ENCODE data around the gene TAS2R13.
A peak's percentile ranks its signal among the peaks of the same experiment; 100 is the strongest.

The TAS2R13 gene

DNA sequence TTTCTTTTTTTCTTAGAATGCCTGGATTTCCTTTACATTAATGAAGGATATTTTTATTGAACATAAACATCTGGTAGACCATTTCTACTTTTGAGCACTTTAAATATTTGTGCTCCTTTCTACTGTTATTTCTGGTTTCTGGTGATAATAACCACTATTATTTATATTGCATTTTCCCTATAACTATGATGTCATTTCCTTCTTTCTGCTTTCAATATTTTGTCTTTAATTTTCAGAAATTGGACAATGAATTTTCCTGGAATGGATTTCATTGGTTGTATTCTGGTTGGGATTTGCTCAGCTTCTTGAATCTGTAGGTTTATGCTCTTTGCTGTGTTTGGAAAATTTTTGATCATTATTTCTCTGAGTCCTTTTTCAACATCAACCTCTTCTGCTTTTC lies 20.1 kb downstream of the TAS2R13 start:
- POLR2A ChIA-PET, result no interaction called here
- Histone ChIP-seq H3K4me3 (ENCODE audit: low read depth, low read length) (no peak overlapping the region), H3K36me3 (ENCODE audit: control insufficient read depth in 2 of 2, insufficient read depth in 1 of 2, low read length in 2 of 2) (no peaks in the 10 kb centered on the region)

DNA sequence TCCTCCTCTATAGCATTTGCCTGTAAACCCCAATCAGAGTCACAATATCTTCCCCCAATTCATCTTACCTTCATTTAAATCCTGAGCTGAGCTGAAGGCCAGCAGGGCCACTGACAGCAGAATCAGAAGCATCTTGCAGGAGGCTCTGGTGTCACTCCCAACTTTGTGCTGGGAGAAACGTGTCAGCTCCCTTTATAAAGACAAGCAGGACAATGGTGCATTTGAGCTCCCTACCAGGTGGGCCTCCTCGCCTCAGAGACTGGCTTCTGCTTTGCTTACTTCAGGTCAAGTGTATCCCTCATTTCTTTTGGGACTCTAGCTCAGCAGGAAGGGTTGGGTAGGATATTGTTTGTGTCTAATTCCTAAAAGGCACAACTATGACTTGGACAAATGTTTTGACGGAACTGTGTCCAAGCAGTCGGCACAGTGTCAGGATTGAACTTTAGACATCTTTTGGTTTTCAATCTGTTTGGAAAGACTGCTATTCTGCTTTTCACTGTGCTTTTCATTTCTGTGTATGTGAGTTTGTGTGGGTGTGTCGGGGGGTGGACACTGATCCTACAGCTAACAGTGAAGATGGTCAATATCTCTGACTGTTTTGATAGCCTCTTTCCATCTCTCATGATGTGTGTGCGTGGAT lies 25.2 kb downstream of the TAS2R13 start, which contains the start of gene PRH1:
Gene PRH1 (minus strand): TSS at position 170 of the 640 bp plus-strand sequence. CDS start 38 bp downstream, at position 132.
- H3K27ac ChIP-seq (ENCODE audit: extremely low read depth, low read depth, low read length), result no peak within 1 kb of the TSS
- H3K4me1 ChIP-seq (ENCODE audit: control insufficient read depth, insufficient read depth, low read length), result no peaks in the 10 kb centered on the region
- POLR2A ChIA-PET, result no interaction called here
- H3K9me3 ChIP-seq (ENCODE audit: control insufficient read depth, insufficient read depth, low read depth, low read length), result no peaks in the 10 kb centered on the region
- H3K4me3 ChIP-seq (ENCODE audit: low read depth, low read length), result no peak within 1 kb of the TSS
- CTCF ChIA-PET, result no interaction called here
- H3K36me3 ChIP-seq (ENCODE audit: control insufficient read depth in 2 of 2, insufficient read depth in 1 of 2, low read length in 2 of 2), result no peaks in the 10 kb centered on the region
- no peak for TF ChIP-seq ZIC2 (tag by site-specific recombination; IDR thresholded peaks at IDR 0.05)
- TF ChIP-seq ZNF791 (tag by site-specific recombination; IDR thresholded peaks at IDR 0.05), result no peak
- TF ChIP-seq ZNF658 (tag by site-specific recombination; IDR thresholded peaks at IDR 0.05), result no peak
- no peak for TF ChIP-seq GLI4 (tag by site-specific recombination; IDR thresholded peaks at IDR 0.05)
- no peak for TF ChIP-seq ZFP3 (tag by site-specific recombination; IDR thresholded peaks at IDR 0.05; ENCODE audit: low read depth)
- TF ChIP-seq HOXD13 (CRISPR knock-in tag; IDR thresholded peaks at IDR 0.05; ENCODE audit: borderline replicate concordance), result no peak
- no peak for TF ChIP-seq ZNF138 (tag by site-specific recombination; IDR thresholded peaks at IDR 0.05; ENCODE audit: borderline replicate concordance)
- no peak for TF ChIP-seq SP7 (tag by site-specific recombination; IDR thresholded peaks at IDR 0.05)
- no peak for TF ChIP-seq SCRT2 (tag by site-specific recombination; IDR thresholded peaks at IDR 0.05)
- TF ChIP-seq SP3 (tag by site-specific recombination; IDR thresholded peaks at IDR 0.05), result no peak
- TF ChIP-seq, protein P1, sequence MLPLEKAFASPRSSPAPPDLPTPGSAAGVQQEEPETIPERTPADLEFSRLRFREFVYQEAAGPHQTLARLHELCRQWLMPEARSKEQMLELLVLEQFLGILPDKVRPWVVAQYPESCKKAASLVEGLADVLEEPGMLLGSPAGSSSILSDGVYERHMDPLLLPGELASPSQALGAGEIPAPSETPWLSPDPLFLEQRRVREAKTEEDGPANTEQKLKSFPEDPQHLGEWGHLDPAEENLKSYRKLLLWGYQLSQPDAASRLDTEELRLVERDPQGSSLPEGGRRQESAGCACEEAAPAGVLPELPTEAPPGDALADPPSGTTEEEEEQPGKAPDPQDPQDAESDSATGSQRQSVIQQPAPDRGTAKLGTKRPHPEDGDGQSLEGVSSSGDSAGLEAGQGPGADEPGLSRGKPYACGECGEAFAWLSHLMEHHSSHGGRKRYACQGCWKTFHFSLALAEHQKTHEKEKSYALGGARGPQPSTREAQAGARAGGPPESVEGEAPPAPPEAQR (tag by site-specific recombination; IDR thresholded peaks at IDR 0.05), result no peak
- no peak for TF ChIP-seq ZNF426 (tag by site-specific recombination; IDR thresholded peaks at IDR 0.05)
- TF ChIP-seq, protein P2, sequence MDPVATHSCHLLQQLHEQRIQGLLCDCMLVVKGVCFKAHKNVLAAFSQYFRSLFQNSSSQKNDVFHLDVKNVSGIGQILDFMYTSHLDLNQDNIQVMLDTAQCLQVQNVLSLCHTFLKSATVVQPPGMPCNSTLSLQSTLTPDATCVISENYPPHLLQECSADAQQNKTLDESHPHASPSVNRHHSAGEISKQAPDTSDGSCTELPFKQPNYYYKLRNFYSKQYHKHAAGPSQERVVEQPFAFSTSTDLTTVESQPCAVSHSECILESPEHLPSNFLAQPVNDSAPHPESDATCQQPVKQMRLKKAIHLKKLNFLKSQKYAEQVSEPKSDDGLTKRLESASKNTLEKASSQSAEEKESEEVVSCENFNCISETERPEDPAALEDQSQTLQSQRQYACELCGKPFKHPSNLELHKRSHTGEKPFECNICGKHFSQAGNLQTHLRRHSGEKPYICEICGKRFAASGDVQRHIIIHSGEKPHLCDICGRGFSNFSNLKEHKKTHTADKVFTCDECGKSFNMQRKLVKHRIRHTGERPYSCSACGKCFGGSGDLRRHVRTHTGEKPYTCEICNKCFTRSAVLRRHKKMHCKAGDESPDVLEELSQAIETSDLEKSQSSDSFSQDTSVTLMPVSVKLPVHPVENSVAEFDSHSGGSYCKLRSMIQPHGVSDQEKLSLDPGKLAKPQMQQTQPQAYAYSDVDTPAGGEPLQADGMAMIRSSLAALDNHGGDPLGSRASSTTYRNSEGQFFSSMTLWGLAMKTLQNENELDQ (tag by site-specific recombination; IDR thresholded peaks at IDR 0.05; ENCODE audit: low read depth), result no peak

More for the DNA sequence above, 20.1 kb downstream of the TAS2R13 start:
- TF ChIP-seq, protein P3, sequence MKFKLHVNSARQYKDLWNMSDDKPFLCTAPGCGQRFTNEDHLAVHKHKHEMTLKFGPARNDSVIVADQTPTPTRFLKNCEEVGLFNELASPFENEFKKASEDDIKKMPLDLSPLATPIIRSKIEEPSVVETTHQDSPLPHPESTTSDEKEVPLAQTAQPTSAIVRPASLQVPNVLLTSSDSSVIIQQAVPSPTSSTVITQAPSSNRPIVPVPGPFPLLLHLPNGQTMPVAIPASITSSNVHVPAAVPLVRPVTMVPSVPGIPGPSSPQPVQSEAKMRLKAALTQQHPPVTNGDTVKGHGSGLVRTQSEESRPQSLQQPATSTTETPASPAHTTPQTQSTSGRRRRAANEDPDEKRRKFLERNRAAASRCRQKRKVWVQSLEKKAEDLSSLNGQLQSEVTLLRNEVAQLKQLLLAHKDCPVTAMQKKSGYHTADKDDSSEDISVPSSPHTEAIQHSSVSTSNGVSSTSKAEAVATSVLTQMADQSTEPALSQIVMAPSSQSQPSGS (tag by site-specific recombination; IDR thresholded peaks at IDR 0.05; ENCODE audit: low read depth), result peak; percentile 58; the same call in 1 of the 2 replicates
- TF ChIP-seq ZNF658 (tag by site-specific recombination; IDR thresholded peaks at IDR 0.05), result no peak
- Histone ChIP-seq H3K9me3 (ENCODE audit: control insufficient read depth, insufficient read depth, low read depth, low read length) (no peaks in the 10 kb centered on the region), H3K27ac (ENCODE audit: extremely low read depth, low read depth, low read length) (no peak overlapping the region), H3K4me1 (ENCODE audit: control insufficient read depth, insufficient read depth, low read length) (no peaks in the 10 kb centered on the region)
- CTCF ChIA-PET, result no interaction called here

DNA sequence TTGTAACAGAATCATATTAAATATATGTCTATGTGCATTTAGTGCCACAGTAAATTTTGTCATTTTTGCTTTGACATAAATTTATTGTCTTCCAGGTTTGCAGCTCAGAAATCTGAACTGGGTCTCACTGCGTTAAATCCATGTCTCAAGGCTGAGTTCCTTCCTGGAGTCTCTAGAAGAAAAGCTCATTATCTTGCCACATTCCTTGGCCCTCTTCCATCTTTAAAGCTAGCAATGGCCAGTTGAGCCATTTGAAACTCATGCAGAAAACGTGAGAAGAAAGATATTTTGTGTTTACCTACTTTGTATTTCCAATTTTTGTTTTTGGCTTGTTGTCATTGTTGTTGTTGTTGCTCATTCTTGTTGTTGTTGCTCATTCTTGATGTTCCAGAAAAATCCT lies 36.0 kb downstream of the TAS2R13 start:
- no peak overlapping the region for H3K27ac ChIP-seq (ENCODE audit: extremely low read depth, low read depth, low read length)
- H3K36me3 ChIP-seq (ENCODE audit: control insufficient read depth in 2 of 2, insufficient read depth in 1 of 2, low read length in 2 of 2), result peaks cover 0 to 6% of the 10 kb centered on the region in 2 experiments; a peak in 2 of 3 replicates
- H3K4me3 ChIP-seq (ENCODE audit: low read depth, low read length), result no peak overlapping the region
- H3K4me1 ChIP-seq (ENCODE audit: control insufficient read depth, insufficient read depth, low read length), result no peaks in the 10 kb centered on the region
- CTCF ChIA-PET, result no interaction called here
- POLR2A ChIA-PET, result no interaction called here
- H3K9me3 ChIP-seq (ENCODE audit: control insufficient read depth, insufficient read depth, low read depth, low read length), result no peaks in the 10 kb centered on the region
- no peak for TF ChIP-seq ZNF302 (tag by site-specific recombination; IDR thresholded peaks at IDR 0.05; ENCODE audit: low read depth)
- TF ChIP-seq, protein P4, sequence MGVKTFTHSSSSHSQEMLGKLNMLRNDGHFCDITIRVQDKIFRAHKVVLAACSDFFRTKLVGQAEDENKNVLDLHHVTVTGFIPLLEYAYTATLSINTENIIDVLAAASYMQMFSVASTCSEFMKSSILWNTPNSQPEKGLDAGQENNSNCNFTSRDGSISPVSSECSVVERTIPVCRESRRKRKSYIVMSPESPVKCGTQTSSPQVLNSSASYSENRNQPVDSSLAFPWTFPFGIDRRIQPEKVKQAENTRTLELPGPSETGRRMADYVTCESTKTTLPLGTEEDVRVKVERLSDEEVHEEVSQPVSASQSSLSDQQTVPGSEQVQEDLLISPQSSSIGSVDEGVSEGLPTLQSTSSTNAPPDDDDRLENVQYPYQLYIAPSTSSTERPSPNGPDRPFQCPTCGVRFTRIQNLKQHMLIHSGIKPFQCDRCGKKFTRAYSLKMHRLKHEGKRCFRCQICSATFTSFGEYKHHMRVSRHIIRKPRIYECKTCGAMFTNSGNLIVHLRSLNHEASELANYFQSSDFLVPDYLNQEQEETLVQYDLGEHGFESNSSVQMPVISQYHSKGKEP (tag by site-specific recombination; IDR thresholded peaks at IDR 0.05), result no peak
- no peak for TF ChIP-seq ZFP37 (tag by site-specific recombination; IDR thresholded peaks at IDR 0.05)
- no peak for TF ChIP-seq ZNF473 (tag by site-specific recombination; IDR thresholded peaks at IDR 0.05)
- no peak for TF ChIP-seq ZNF544 (tag by site-specific recombination; IDR thresholded peaks at IDR 0.05)
- TF ChIP-seq, protein P5, sequence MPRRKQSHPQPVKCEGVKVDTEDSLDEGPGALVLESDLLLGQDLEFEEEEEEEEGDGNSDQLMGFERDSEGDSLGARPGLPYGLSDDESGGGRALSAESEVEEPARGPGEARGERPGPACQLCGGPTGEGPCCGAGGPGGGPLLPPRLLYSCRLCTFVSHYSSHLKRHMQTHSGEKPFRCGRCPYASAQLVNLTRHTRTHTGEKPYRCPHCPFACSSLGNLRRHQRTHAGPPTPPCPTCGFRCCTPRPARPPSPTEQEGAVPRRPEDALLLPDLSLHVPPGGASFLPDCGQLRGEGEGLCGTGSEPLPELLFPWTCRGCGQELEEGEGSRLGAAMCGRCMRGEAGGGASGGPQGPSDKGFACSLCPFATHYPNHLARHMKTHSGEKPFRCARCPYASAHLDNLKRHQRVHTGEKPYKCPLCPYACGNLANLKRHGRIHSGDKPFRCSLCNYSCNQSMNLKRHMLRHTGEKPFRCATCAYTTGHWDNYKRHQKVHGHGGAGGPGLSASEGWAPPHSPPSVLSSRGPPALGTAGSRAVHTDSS (tag by site-specific recombination; IDR thresholded peaks at IDR 0.05), result no peak
- TF ChIP-seq GLI4 (tag by site-specific recombination; IDR thresholded peaks at IDR 0.05), result no peak
- TF ChIP-seq ZNF777 (tag by site-specific recombination; IDR thresholded peaks at IDR 0.05; ENCODE audit: borderline replicate concordance), result no peak
- TF ChIP-seq ZNF10 (tag by site-specific recombination; IDR thresholded peaks at IDR 0.05), result no peak

All from HEK293 (cell line).